ENCODE data around the gene NEMP2. TPM values are rescaled to one million over a fixed set of nuclear protein-coding genes. Genes with fewer than 3 reads are reported as not detected.

The NEMP2 gene
- total RNA-seq, 2 experiments from 2014 or later, result 14.5 to 15.7 TPM

Other genes with a start within 250 kb of the NEMP2 start
- gene HIBCH, start 214.9 kb downstream of the NEMP2 start, total RNA-seq, result 10 to 100 TPM; 21.0 to 24.7 TPM
- gene INPP1, start 191.1 kb downstream of the NEMP2 start, total RNA-seq, result 1 to 10 TPM; 7.6 to 8.3 TPM
- 10 to 100 TPM; 45.6 to 51.1 TPM for gene MFSD6, start 126.4 kb downstream of the NEMP2 start, total RNA-seq
- 10 to 100 TPM; 24.9 to 33.3 TPM for gene NAB1, start 114.4 kb upstream of the NEMP2 start, total RNA-seq

Data from activated naive CD8-positive, alpha-beta T cell treated with anti-CD3 and anti-CD28 coated beads for 36 hours (primary cell).